ENCODE results near the gene FAM187B. TPM values are rescaled to one million over a fixed set of nuclear protein-coding genes. Genes with fewer than 3 reads are reported as not detected.
A peak's percentile ranks its signal among the peaks of the same experiment; 100 is the strongest.

The FAM187B gene
- total and polyA plus RNA-seq, 2 of the 4 experiments (the other 2 are of a cell fraction) = not detected

- TF ChIP-seq FOS (IDR thresholded peaks at IDR 0.05; ENCODE audit: low read depth, low read length) = no peak
- TF ChIP-seq ELK1 (IDR thresholded peaks at IDR 0.05; ENCODE audit: borderline replicate concordance, low read depth, low read length) = no peak
Measured at GRCh38 chr19:35265900-35266519, 37.5 kb upstream of the FAM187B start (continued).

- ChIA-PET POLR2A (ENCODE audit: unreplicated experiment) (no interaction called here), CTCF (no interaction called here)
- ATAC-seq (ENCODE audit: low read depth) (no peak), DNase-seq (no peak)
- dilution Hi-C loops (cut with HindIII; ENCODE audit: low sequenced_read_pairs, unreplicated experiment) (no loop called here), in situ Hi-C loops (cut with MboI; ENCODE audit: low sequenced_read_pairs) (no loop called here), intact Hi-C loops (cut with micrococcal nuclease) (loop anchor here (5.0 kb wide), 1 partner anchor 123 kb away; the partner anchor contains the start of gene FXYD7)
- H4K91ac ChIP-seq (ENCODE audit: insufficient read depth, low read depth, low read length) = no peak overlapping the region
- H3K9ac ChIP-seq (ENCODE audit: low read depth, low read length) = no peak overlapping the region
- H3K4me3 ChIP-seq (ENCODE audit: insufficient read depth, low read depth, low read length) = no peak overlapping the region
- peak overlapping the region; percentile 48; the same call in 1 of the 2 replicates for H3K23ac ChIP-seq (ENCODE audit: low read depth, low read length)
- WGBS, 2 experiments (ENCODE audit: extremely low coverage in 2 of 2, insufficient read length in 1 of 2) = 70% methylated on average over 5 of the region's 6 CpGs; no CpG with 5 or more reads in 1 of the 2 experiments
- H2BK15ac ChIP-seq (ENCODE audit: low read depth, low read length) = no peak overlapping the region
- H4K20me1 ChIP-seq (ENCODE audit: insufficient read depth, low read length) = no peaks in the 10 kb centered on the region
- no TSS peak for BruUV-seq (replicated peaks)
- H4K5ac ChIP-seq (ENCODE audit: low read depth, low read length) = no peak overlapping the region
- H3K9me3 ChIP-seq (ENCODE audit: control insufficient read depth, insufficient read depth, low read length) = no peaks in the 10 kb centered on the region
- no peak overlapping the region for H2AK5ac ChIP-seq (ENCODE audit: low read depth, low read length)
- H3K36me3 ChIP-seq (ENCODE audit: control insufficient read depth, insufficient read depth, low read length) = peaks cover 2% of the 10 kb centered on the region
- no peaks in the 10 kb centered on the region for H3K27me3 ChIP-seq (ENCODE audit: control insufficient read depth, insufficient read depth, low read length)
- H3K27ac ChIP-seq (ENCODE audit: insufficient read depth, low read length) = no peak overlapping the region
- no peak overlapping the region for H3K14ac ChIP-seq (replicated peaks; ENCODE audit: low read depth, low read length)
- H3K4ac ChIP-seq (ENCODE audit: low read depth, low read length) = no peak overlapping the region
- no peak overlapping the region for H4K8ac ChIP-seq (ENCODE audit: low read depth in 2 of 2, low read length in 2 of 2)
- H2BK20ac ChIP-seq (ENCODE audit: low read depth, low read length) = no peak overlapping the region
- no peak overlapping the region for H2AFZ ChIP-seq (replicated peaks; ENCODE audit: low read length, poor library complexity)
- peaks cover 7% of the 10 kb centered on the region for H3K4me1 ChIP-seq (ENCODE audit: control insufficient read depth, insufficient read depth, low read length)
- no peak overlapping the region for H3K4me2 ChIP-seq (ENCODE audit: low read depth, low read length)
- H2AK9ac ChIP-seq (replicated peaks; ENCODE audit: low read depth, low read length, poor library complexity) = no peak overlapping the region
- H2BK5ac ChIP-seq (ENCODE audit: low read depth, low read length, poor library complexity, severe bottlenecking) = no peak overlapping the region
- peaks cover 8% of the 10 kb centered on the region for H3K9me1 ChIP-seq (ENCODE audit: insufficient read depth, low read length)
- no peak overlapping the region for H3K56ac ChIP-seq (ENCODE audit: extremely low read depth, insufficient read depth, low read length)
- H2BK120ac ChIP-seq (ENCODE audit: low read depth, low read length) = no peak overlapping the region
- peaks cover 9 to 25% of the 10 kb centered on the region in 2 experiments; a peak in 3 of 4 replicates for H3K79me1 ChIP-seq (ENCODE audit: low read depth in 1 of 2, low read length in 2 of 2)
- H3K18ac ChIP-seq (ENCODE audit: low read depth, low read length) = no peak overlapping the region
- TF ChIP-seq CEBPB (IDR thresholded peaks at IDR 0.05; ENCODE audit: low read depth, low read length) = no peak
- TF ChIP-seq NFE2L2 (IDR thresholded peaks at IDR 0.05; ENCODE audit: low read depth, low read length) = no peak
- no peak for TF ChIP-seq RCOR1 (IDR thresholded peaks at IDR 0.05; ENCODE audit: insufficient replicate concordance, low read length)
- no peak for TF ChIP-seq ELK1 (IDR thresholded peaks at IDR 0.05; ENCODE audit: borderline replicate concordance, low read depth, low read length)
- TF ChIP-seq USF2 (IDR thresholded peaks at IDR 0.05; ENCODE audit: low read depth, low read length) = no peak
- TF ChIP-seq MAZ (IDR thresholded peaks at IDR 0.05; ENCODE audit: borderline replicate concordance, low read depth, low read length) = no peak
- TF ChIP-seq BHLHE40 (IDR thresholded peaks at IDR 0.05; ENCODE audit: low read depth, low read length) = no peak
- no peak for TF ChIP-seq RFX5 (IDR thresholded peaks at IDR 0.05; ENCODE audit: low read depth, low read length)
- no peak for TF ChIP-seq MXI1 (IDR thresholded peaks at IDR 0.05; ENCODE audit: borderline replicate concordance, low read depth, low read length)
- TF ChIP-seq MAFK (IDR thresholded peaks at IDR 0.05; ENCODE audit: low read depth, low read length) = no peak
- TF ChIP-seq FOS (IDR thresholded peaks at IDR 0.05; ENCODE audit: low read depth, low read length) = no peak
Measured at GRCh38 chr19:35265126-35265899, 36.8 kb upstream of the FAM187B start.
